HepG2 (cell line): ENCODE results near the gene HOXB6. TPM values are rescaled to one million over a fixed set of nuclear protein-coding genes. Genes with fewer than 3 reads are reported as not detected.

Experiments used
- ATAC-seq: fragments of 200-7000 bp; cut with Tn5 transposase; 3 replicates; pipeline ENCODE4 v1.9.1; 2020; ENCODE audit warnings: mild to moderate bottlenecking, moderate library complexity
- BruUV-seq: library from RNA; stranded (reverse); fragments of 400-500 nt; replicated peaks from 2 replicates; lab custom pipeline; 2021; lab: Mats Ljungman, UMichigan
- CTCF ChIA-PET: fragments of 300-600 bp; formaldehyde crosslinking; extraction: SDS; loops from one replicate; lab custom pipeline; 2021; ENCODE audit warnings: low total read pairs, inconsistent platforms, low intra/inter-chr PET ratio; lab: Yijun Ruan, JAX
- POLR2A ChIA-PET: fragments of 350-600 bp; sonication (Branson Sonifier 250); formaldehyde crosslinking; loops from one replicate; lab custom pipeline; 2020; ENCODE audit warnings: antibody characterized with exemption, inconsistent platforms; lab: Yijun Ruan, JAX
- DNase-seq: peaks from one replicate; pipeline ENCODE4 v3.0.0-alpha.2; 2015; ENCODE audit warnings: low spot score
- FAIRE-seq: peaks from 3 replicates; lab custom pipeline; 2011; peaks lifted over from hg19 to GRCh38; lab: Jason Lieb, UNC
- H2AFZ ChIP-seq: one replicate; pipeline ENCODE4 v1.6.1; 2011; ENCODE audit warnings: low read length, inconsistent platforms
- H3K27ac ChIP-seq: fragments of 300-600 bp; 3 replicates; pipeline ENCODE4 v1.8.0; 2011; ENCODE audit warnings: mixed run types, mild to moderate bottlenecking, mixed read lengths, low read length, inconsistent platforms; ENCODE audit not compliant: insufficient read depth; ENCODE audit errors: extremely low read length
- H3K27me3 ChIP-seq, 2 experiments: fragments of 200-600 bp in 1 of 2; 2 replicates in 1 of 2; 3 replicates in 1 of 2; pipeline versions ENCODE4 v1.6.0 to v1.8.0; 2011; ENCODE audit warnings: low read length in 2 of 2, mild to moderate bottlenecking in 2 of 2, moderate library complexity in 2 of 2, inconsistent platforms in 1 of 2; ENCODE audit not compliant: insufficient read depth in 2 of 2, control insufficient read depth in 1 of 2
- H3K36me3 ChIP-seq, 2 experiments: fragments of 200-600 bp in 1 of 2; replicated peaks in 1 of 2; 2 replicates in 1 of 2; 3 replicates in 1 of 2; pipeline versions ENCODE4 v1.5.1 to v1.8.0; 2011; ENCODE audit warnings: low read length in 2 of 2, inconsistent platforms in 1 of 2; ENCODE audit not compliant: insufficient read depth in 2 of 2, control insufficient read depth in 1 of 2
- H3K4me1 ChIP-seq: 2 replicates; pipeline ENCODE4 v1.5.1; 2012; ENCODE audit warnings: low read length, inconsistent platforms; ENCODE audit not compliant: insufficient read depth
- H3K4me2 ChIP-seq: 2 replicates; pipeline ENCODE4 v1.6.0; 2011; ENCODE audit warnings: low read depth, low read length, inconsistent platforms
- H3K4me3 ChIP-seq, 3 experiments: fragments of 200-600 bp in 1 of 3; sonication (generic), shearing (Covaris generic) in 1 of 3; replicated peaks in 1 of 3; 2 replicates each; pipeline ENCODE4 v1.5.1; 2011 to 2016; ENCODE audit warnings: low read length in 3 of 3, inconsistent platforms in 2 of 3, low read depth in 2 of 3, mild to moderate bottlenecking in 2 of 3, control low read depth in 1 of 3, mixed read lengths in 1 of 3; ENCODE audit not compliant: insufficient read depth in 1 of 3
- H3K79me2 ChIP-seq: one replicate; pipeline ENCODE4 v1.6.1; 2011; ENCODE audit warnings: low read length, inconsistent platforms; ENCODE audit not compliant: insufficient read depth
- H3K9ac ChIP-seq: 2 replicates; pipeline ENCODE4 v1.6.0; 2011; ENCODE audit warnings: mild to moderate bottlenecking, low read depth, low read length, inconsistent platforms; ENCODE audit not compliant: insufficient read depth
- H3K9me3 ChIP-seq: 2 replicates; pipeline ENCODE4 v1.5.1; 2012; ENCODE audit warnings: mild to moderate bottlenecking, low read length
- H4K20me1 ChIP-seq: 2 replicates; pipeline ENCODE4 v1.6.0; 2011; ENCODE audit warnings: inconsistent platforms, mild to moderate bottlenecking, low read length, moderate library complexity; ENCODE audit not compliant: insufficient read depth
- FIP1L1 ChIP-seq: fragments of 200-400 bp; formaldehyde crosslinking; IDR thresholded peaks from 2 replicates; pipeline ENCODE4 v1.6.1; 2018; ENCODE audit warnings: low read depth, mild to moderate bottlenecking, low read length, moderate library complexity, borderline replicate concordance; ENCODE audit not compliant: insufficient read depth
- FOXJ3 ChIP-seq: sonication (generic); formaldehyde crosslinking; IDR thresholded peaks from 2 replicates; pipeline ENCODE4 v1.4.0; 2020; ENCODE audit warnings: missing genetic modification reagents, mild to moderate bottlenecking, borderline replicate concordance
- GPN1 ChIP-seq: sonication (generic); formaldehyde crosslinking; IDR thresholded peaks from 2 replicates; pipeline ENCODE4 v1.5.1; 2020; ENCODE audit warnings: missing genetic modification reagents, borderline replicate concordance
- IRF2 ChIP-seq: IDR thresholded peaks from 2 replicates; pipeline ENCODE4 v1.6.1; 2018; ENCODE audit warnings: missing genetic modification reagents, missing compliant biosample characterization
- REXO4 ChIP-seq: sonication (generic); formaldehyde crosslinking; IDR thresholded peaks from 2 replicates; pipeline ENCODE4 v1.8.0; 2022; ENCODE audit warnings: missing genetic modification reagents, mild to moderate bottlenecking, borderline replicate concordance
- THAP7 ChIP-seq: sonication (generic); formaldehyde crosslinking; IDR thresholded peaks from 2 replicates; pipeline ENCODE4 v1.8.1; 2023; ENCODE audit warnings: mild to moderate bottlenecking, missing genetic modification reagents
- ZNF776 ChIP-seq: sonication (generic); formaldehyde crosslinking; IDR thresholded peaks from 2 replicates; pipeline ENCODE4 v1.4.0; 2020; ENCODE audit warnings: mild to moderate bottlenecking, missing genetic modification reagents
- ZNF883 ChIP-seq: sonication (generic); formaldehyde crosslinking; IDR thresholded peaks from 2 replicates; pipeline ENCODE4 v1.5.1; 2020; ENCODE audit warnings: mild to moderate bottlenecking, missing genetic modification reagents; ENCODE audit errors: not compliant biosample characterization
- WGBS: methylation state at CpG from one replicate; pipeline ENCODE4 v1.1.6; 2017; ENCODE audit warnings: low lambda C conversion rate; 5-methylcytosine and 5-hydroxymethylcytosine counted together
- in situ Hi-C: cut with HindIII; loops from 2 replicates; pipeline ENCODE4 v1.10.0; 2017; ENCODE audit warnings: low pct_unique_long_range_greater_than_20kb; ENCODE audit not compliant: extremely low pct_ligation_motif_present
- intact Hi-C: fragments of 100-400 bp; cut with micrococcal nuclease; formaldehyde crosslinking; loops from one replicate; pipeline ENCODE4 v1.10.0; 2022; ENCODE audit not compliant: unreplicated experiment
- polyA plus RNA-seq, 8 experiments: library from polyadenylated mRNA; depleted of rRNA in 3 of 8; stranded (reverse) in 7 of 8; unstranded in 1 of 8; fragments of >200 nt; fragmentation: Illumina TruSeq in 4 of 8; extraction: Trizol in 4 of 8; gene quantifications; 2 replicates each; pipeline versions ENCODE4 v1.2.1 to v1.2.3, GENCODE V29; 2011 to 2016; ENCODE audit warnings: low read depth in 4 of 8, missing spikeins in 1 of 8, mixed read lengths in 1 of 8; ENCODE audit not compliant: insufficient read depth in 1 of 8
- total RNA-seq, 5 experiments: library from RNA; depleted of rRNA; stranded (reverse); fragments of >200 nt; fragmentation: Illumina TruSeq; extraction: Trizol; gene quantifications; 2 replicates each; pipeline ENCODE4 v1.2.3, GENCODE V29; 2016; ENCODE audit warnings: low read depth in 1 of 5
- TF ChIP-seq, protein P1 (sequence below): sonication (generic); formaldehyde crosslinking; conservative IDR thresholded peaks from 2 replicates; pipeline ENCODE4 v1.4.0; 2020; ENCODE audit warnings: missing genetic modification reagents
- TF ChIP-seq, protein P2 (sequence below): sonication (generic); formaldehyde crosslinking; IDR thresholded peaks from 2 replicates; pipeline ENCODE4 v1.4.0; 2020; ENCODE audit warnings: missing genetic modification reagents

HOXB6 gene
- total and polyA plus RNA-seq, 2 of the 13 experiments (the other 11 are each of a cell fraction or from before 2014, with no cell fraction given), result not detected

DNA sequence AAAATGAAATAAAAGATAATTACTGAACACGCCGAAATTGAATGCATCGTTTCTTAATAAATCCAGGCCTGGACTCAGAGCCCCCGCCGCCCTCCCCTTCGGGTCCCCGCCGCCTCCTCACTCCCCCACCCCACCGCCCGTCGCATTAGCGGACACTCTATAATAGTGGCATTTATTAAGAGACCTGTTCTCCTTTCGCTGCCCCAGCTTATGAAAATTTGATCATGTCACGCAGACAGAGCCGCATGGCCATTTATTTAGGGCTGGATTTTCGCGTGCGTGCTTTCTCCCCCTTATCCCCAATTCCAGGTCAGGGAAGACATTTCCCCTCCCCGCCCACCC, 53.6 kb downstream of the HOXB6 start:
- TF ChIP-seq IRF2 (CRISPR knock-in tag), result no peak
- TF ChIP-seq, all 625 proteins: peak for 0
- Histone ChIP-seq H4K20me1 (no peaks in the 10 kb centered on the region; the same call in 1 of the 2 replicates), H3K27ac (no peak overlapping the region), H2AFZ (no peak overlapping the region), H3K4me2 (no peak overlapping the region), H3K4me3 (no peak overlapping the region), H3K4me1 (no peaks in the 10 kb centered on the region), H3K36me3 (no peaks in the 10 kb centered on the region), H3K27me3 (peaks cover 20 to 92% of the 10 kb centered on the region in 2 experiments), H3K79me2 (no peaks in the 10 kb centered on the region), H3K9me3 (no peaks in the 10 kb centered on the region), H3K9ac (no peak overlapping the region)
- FAIRE-seq (no peak), ATAC-seq (no peak), DNase-seq (no peak)
- ChIA-PET POLR2A (no interaction called here), CTCF (no interaction called here)
- WGBS, result 48% methylated on average over 19 of the region's 19 CpGs
- in situ Hi-C loops, result no loop called here
- BruUV-seq, result no TSS peak
- intact Hi-C loops, result no loop called here

- no peak overlapping the region for H3K27ac ChIP-seq
- FAIRE-seq (no peak), DNase-seq (no peak), ATAC-seq (no peak)
- TF ChIP-seq, protein P1, sequence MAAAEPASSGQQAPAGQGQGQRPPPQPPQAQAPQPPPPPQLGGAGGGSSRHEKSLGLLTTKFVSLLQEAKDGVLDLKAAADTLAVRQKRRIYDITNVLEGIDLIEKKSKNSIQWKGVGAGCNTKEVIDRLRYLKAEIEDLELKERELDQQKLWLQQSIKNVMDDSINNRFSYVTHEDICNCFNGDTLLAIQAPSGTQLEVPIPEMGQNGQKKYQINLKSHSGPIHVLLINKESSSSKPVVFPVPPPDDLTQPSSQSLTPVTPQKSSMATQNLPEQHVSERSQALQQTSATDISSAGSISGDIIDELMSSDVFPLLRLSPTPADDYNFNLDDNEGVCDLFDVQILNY (CRISPR knock-in tag), result no peak
- TF ChIP-seq REXO4 (CRISPR knock-in tag) (no peak), FIP1L1 (no peak), ZNF883 (no peak), THAP7 (CRISPR knock-in tag) (no peak), ZNF776 (CRISPR knock-in tag) (no peak), GPN1 (no peak), FOXJ3 (CRISPR knock-in tag) (no peak)
- TF ChIP-seq, protein P2, sequence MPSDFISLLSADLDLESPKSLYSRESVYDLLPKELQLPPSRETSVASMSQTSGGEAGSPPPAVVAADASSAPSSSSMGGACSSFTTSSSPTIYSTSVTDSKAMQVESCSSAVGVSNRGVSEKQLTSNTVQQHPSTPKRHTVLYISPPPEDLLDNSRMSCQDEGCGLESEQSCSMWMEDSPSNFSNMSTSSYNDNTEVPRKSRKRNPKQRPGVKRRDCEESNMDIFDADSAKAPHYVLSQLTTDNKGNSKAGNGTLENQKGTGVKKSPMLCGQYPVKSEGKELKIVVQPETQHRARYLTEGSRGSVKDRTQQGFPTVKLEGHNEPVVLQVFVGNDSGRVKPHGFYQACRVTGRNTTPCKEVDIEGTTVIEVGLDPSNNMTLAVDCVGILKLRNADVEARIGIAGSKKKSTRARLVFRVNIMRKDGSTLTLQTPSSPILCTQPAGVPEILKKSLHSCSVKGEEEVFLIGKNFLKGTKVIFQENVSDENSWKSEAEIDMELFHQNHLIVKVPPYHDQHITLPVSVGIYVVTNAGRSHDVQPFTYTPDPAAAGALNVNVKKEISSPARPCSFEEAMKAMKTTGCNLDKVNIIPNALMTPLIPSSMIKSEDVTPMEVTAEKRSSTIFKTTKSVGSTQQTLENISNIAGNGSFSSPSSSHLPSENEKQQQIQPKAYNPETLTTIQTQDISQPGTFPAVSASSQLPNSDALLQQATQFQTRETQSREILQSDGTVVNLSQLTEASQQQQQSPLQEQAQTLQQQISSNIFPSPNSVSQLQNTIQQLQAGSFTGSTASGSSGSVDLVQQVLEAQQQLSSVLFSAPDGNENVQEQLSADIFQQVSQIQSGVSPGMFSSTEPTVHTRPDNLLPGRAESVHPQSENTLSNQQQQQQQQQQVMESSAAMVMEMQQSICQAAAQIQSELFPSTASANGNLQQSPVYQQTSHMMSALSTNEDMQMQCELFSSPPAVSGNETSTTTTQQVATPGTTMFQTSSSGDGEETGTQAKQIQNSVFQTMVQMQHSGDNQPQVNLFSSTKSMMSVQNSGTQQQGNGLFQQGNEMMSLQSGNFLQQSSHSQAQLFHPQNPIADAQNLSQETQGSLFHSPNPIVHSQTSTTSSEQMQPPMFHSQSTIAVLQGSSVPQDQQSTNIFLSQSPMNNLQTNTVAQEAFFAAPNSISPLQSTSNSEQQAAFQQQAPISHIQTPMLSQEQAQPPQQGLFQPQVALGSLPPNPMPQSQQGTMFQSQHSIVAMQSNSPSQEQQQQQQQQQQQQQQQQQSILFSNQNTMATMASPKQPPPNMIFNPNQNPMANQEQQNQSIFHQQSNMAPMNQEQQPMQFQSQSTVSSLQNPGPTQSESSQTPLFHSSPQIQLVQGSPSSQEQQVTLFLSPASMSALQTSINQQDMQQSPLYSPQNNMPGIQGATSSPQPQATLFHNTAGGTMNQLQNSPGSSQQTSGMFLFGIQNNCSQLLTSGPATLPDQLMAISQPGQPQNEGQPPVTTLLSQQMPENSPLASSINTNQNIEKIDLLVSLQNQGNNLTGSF (CRISPR knock-in tag), result no peak
- no peak overlapping the region for H3K9ac ChIP-seq
- POLR2A ChIA-PET, result no interaction called here
- CTCF ChIA-PET, result no interaction called here
- H3K27me3 ChIP-seq, result peaks cover 19 to 92% of the 10 kb centered on the region in 2 experiments
- no peaks in the 10 kb centered on the region; the same call in 1 of the 2 replicates for H4K20me1 ChIP-seq
- 59% methylated on average over 48 of the region's 70 CpGs for WGBS
- no peaks in the 10 kb centered on the region for H3K79me2 ChIP-seq
- no peak overlapping the region for H3K4me2 ChIP-seq
- H3K4me1 ChIP-seq, result no peaks in the 10 kb centered on the region
- no peaks in the 10 kb centered on the region for H3K9me3 ChIP-seq
- intact Hi-C loops (no loop called here), in situ Hi-C loops (no loop called here)
- H3K36me3 ChIP-seq, result no peaks in the 10 kb centered on the region
- no peak overlapping the region for H3K4me3 ChIP-seq
- no TSS peak for BruUV-seq
- no peak overlapping the region for H2AFZ ChIP-seq
These were observed 54.1 kb downstream of the HOXB6 start for GRCh38 chr17:48550502-48551213.
